COLO668 (cell line): Measurements from ENCODE around the gene AXDND1.

ENCODE experiments used
- DNase-seq: peaks from one replicate; lab custom pipeline; 2025; ENCODE audit not compliant: unreplicated experiment; lab: John Stamatoyannopoulos, UW

Gene AXDND1

GRCh38 chr1:179554427-179554826 lies 188.7 kb downstream of the AXDND1 start:
- DNase-seq = no peak

DNA sequence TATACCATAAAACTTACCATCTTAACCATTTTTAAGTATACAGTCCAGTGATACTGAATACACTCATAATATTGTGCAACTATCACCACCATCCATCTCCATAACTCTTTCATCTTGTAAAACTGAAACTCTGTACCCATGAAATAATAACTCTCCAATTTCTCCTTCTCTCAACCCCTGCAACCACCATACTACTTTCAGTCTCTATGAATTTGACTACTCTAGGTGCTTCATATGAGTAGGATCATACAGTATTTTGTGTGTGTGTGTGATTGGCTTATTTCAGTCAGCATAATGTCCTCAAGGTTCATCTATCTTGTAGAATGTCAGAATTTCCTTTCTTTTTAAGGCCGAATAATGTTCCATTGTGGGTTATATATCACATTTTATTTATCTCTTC lies 192.3 kb downstream of the AXDND1 start:
- DNase-seq = no peak

GRCh38 chr1:179575497-179576314 lies 209.9 kb downstream of the AXDND1 start, which contains the start of gene NPHS2:
Gene NPHS2, minus strand, starts transcription at chr1:179575948. Its CDS starts 84 bp downstream, at chr1:179575864.
- DNase-seq = peak; percentile 36

GRCh38 chr1:179576509-179576908 lies 210.7 kb downstream of the AXDND1 start:
- no peak for DNase-seq

DNA sequence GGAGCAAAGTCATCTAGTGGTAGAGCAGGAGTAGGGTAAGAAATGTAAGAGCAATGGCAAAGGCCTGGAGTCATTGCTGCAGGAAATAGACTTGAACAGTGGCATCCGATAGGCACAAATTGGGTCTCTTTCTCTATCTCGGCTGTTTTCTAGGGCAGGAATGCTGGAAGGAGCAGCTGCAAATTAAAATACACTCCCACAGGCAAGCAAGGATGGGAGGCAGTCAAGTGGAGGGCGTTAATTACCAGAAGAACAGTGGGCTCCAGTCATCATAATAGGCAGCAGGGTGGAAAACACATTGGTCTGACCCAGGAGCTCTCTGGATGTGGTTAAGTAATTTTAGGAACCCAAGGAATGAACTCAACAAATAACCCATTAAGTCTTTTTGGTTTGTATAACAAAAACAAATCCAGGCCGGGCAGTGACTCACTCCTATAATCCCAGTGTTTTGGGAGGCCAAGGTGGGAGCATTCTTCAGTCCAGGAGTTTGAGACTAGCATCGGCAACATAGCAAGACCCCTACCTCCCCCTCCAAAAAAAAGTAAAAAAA lies 218.1 kb downstream of the AXDND1 start:
- no peak for DNase-seq

DNA sequence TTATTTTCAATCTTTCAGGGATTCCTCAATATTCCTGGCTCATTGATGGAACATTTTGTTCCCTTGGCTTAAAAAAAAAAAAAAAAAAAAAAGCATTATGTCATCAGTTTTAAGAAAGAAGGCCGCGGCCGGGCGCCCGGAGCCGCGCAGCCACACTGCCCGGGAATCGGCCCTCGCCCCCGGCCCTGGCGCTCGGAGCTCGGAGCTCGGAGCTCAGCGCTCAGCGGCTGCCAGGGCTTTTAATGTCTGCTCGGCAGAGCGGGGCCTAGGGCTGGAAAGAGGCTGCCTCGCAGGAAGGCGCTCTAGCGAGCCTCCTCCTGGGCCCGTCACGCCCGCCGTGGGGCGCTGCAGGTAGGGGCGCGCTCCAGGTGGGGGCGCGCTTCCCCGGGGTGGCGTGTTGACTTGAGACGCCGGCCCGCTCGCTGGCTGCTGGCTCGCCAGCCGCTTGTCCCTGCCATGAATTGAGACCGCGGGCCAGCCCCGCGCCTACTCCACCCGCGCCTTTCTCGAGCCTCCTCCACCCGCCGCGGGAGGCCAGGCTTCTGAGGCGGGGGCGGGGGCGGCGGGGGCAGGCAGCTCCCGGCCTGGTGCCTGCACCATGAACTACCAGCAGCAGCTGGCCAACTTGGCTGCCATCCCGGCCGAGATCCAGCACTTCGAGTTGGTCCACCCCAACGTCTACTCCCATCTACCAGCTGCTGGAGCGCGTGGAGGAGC lies 220.5 kb downstream of the AXDND1 start:
- DNase-seq = peak; percentile 91

GRCh38 chr1:179587336-179587735 lies 221.6 kb downstream of the AXDND1 start:
- DNase-seq = no peak

GRCh38 chr1:179588425-179589024 lies 222.8 kb downstream of the AXDND1 start:
- DNase-seq = no peak

DNA sequence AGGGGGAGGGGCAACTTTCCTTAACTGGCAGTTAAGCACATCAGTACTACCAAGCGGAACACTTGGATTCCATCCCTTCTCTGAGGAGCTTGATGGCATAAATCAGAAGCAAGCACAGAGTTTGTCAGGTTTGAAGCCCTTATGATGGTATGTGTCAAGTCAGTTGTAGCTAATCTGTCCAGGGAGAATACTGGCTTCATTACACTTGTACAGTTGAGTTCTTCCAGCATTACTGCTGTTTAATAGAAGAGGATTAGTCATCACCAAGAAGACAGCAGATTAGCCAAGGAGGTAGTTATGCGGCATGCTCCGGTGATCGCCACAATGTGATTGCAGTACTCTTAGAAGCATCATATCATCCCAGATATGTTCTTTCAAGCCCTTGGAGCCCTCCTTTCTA lies 223.7 kb downstream of the AXDND1 start:
- DNase-seq = no peak

- DNase-seq = no peak
These were observed 224.9 kb downstream of the AXDND1 start for GRCh38 chr1:179590671-179591070.

- DNase-seq = no peak
These were observed 225.5 kb downstream of the AXDND1 start for GRCh38 chr1:179591253-179591591.

DNA sequence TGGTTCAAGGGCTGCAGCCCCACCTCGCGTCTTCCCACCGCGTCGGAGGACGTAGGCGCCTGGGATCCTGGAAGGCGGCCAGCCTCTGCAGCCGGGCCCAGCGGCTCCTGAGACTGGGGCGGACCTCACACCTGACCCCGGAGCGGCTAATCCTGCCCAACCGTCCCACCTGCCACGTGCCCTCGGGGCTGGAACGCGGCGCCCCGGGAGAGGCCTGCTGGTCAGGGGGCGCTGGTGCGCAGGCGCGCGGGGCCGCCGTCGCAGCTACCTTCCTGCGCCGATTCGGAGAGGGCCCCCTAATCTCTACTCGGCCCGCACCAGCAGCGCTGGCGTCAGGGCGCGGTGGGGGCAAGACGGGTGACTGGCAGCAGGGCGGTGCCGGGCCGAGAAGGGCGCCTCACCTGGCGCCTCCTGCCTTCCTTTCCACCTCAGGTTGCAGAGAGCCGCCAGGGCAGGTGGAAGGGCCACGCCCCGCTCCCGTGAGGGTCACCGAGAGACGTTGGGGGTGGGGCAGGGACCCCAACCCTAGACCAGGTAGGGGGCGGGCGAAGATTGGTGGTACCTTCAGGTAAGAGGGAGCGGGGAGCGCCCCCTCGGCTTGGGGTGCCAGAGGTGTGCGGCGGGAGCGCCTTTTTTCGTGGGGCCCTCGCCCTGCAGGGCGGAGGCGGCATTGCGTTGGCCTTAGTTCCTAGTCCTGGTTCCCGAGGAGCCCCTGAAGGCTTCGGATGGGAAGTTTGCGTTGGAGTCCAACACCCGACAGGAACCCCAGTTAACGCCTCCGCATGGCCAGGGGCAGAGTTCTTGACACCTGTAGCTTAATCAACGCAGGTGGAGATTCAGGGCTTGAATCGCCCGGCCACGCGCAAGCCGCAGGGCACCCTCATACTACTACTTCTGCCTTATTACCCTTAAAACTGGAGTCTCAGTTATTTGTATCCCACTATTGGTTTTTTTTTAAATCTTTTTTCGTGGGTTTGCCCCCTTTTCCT lies 226.1 kb downstream of the AXDND1 start, which contains the start of gene TDRD5:
Gene TDRD5 (plus strand): TSS at position 241 of the 989 bp plus-strand sequence. CDS start 784 bp downstream, outside the sequence.
- DNase-seq = peak; percentile 81

GRCh38 chr1:179598631-179599030 lies 232.9 kb downstream of the AXDND1 start:
- DNase-seq = no peak

GRCh38 chr1:179599623-179600249 lies 234.0 kb downstream of the AXDND1 start:
- DNase-seq = peak; percentile 61

DNA sequence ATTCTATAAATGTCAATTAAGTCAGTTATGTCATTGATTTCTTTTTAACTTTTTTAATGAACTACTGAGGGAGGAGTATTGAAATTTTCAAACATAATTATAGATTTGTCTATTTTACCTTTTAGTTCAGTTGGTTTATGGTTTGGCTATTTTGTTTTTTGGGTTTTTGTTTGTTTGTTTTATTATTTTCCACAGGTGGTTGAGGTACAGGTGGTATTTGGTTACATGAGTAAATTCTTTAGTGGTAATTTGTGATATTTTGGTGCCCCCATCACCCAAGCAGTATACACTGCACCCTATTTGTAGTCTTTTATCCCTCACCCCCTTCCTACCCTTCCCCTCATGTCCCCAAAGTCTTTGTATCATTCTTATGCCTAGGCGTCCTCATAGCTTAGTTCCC lies 235.3 kb downstream of the AXDND1 start:
- DNase-seq = no peak
